ENCODE measurements around the gene LTBP3. TPM values are rescaled to one million over a fixed set of nuclear protein-coding genes. Genes with fewer than 3 reads are reported as not detected.

LTBP3 gene
- total and polyA plus RNA-seq, 12 donors = 42.7 to 92.5 (median 72.8) TPM

DNA sequence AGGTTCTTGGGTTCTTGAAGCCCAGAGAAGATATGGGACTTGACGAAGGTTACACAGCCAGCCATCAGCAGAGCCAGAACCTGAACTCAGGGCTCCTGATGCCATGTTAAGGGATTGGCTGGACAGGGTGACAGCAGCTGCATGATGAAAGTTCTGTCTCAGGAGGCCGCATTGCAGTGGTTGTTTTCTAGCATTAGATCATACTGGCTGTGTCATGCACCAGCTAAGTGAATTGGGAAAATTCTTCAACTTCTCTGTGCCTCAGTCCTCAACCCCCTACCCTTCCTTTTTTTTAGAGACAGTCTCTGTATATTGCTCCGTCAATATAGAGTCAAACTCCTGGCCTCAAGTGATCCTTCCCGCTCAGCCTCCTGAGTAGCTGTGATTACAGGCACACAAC, 5.4 kb upstream of the LTBP3 start:
- no peak for ATAC-seq
- no peak for DNase-seq
- Histone ChIP-seq H3K36me3 (peaks cover 0 to 12% (median 0%) of the 10 kb centered on the region in 9 donors), H3K27ac (peak overlapping the region in 1 of 10 donors; percentile 19), H3K27me3 (peaks cover 0 to 6% (median 0%) of the 10 kb centered on the region in 7 donors), H3K4me3 (no peak overlapping the region), H3K9me3 (no peaks in the 10 kb centered on the region), H3K4me1 (peaks cover 15 to 63% (median 35%) of the 10 kb centered on the region in 9 donors)
- TF ChIP-seq, protein P1, sequence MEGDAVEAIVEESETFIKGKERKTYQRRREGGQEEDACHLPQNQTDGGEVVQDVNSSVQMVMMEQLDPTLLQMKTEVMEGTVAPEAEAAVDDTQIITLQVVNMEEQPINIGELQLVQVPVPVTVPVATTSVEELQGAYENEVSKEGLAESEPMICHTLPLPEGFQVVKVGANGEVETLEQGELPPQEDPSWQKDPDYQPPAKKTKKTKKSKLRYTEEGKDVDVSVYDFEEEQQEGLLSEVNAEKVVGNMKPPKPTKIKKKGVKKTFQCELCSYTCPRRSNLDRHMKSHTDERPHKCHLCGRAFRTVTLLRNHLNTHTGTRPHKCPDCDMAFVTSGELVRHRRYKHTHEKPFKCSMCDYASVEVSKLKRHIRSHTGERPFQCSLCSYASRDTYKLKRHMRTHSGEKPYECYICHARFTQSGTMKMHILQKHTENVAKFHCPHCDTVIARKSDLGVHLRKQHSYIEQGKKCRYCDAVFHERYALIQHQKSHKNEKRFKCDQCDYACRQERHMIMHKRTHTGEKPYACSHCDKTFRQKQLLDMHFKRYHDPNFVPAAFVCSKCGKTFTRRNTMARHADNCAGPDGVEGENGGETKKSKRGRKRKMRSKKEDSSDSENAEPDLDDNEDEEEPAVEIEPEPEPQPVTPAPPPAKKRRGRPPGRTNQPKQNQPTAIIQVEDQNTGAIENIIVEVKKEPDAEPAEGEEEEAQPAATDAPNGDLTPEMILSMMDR (IDR thresholded peaks at IDR 0.05) = no peak
- WGBS, 2 donors = 96% methylated on average over 4 of the region's 4 CpGs
- intact Hi-C loops (cut with DNase I) = no loop called here

DNA sequence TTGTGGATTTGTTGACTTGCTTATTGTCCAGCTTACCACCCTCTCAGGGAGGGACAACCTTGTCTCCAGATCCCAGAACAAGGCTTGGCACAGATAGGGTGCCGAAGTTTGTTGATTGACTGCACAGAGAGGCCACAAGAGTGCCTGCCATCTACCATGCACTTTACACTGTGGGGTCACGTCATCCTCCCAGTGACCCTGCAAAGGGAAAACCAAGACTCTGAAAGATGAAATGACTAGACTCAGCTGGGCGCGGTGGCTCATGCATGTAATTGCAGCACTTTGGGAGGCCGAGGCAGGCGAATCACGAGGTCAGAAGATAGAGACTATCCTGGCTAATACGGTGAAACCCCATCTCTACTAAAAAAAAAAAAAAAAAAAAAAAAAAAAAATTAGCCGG, 4.6 kb upstream of the LTBP3 start:
- Histone ChIP-seq H3K27ac (no peak overlapping the region), H3K4me1 (peaks cover 15 to 63% (median 29%) of the 10 kb centered on the region in 9 donors), H3K36me3 (peaks cover 0 to 8% (median 0%) of the 10 kb centered on the region in 9 donors), H3K27me3 (peaks cover 0 to 6% (median 0%) of the 10 kb centered on the region in 7 donors), H3K9me3 (no peaks in the 10 kb centered on the region), H3K4me3 (no peak overlapping the region)
- TF ChIP-seq, protein P1 (IDR thresholded peaks at IDR 0.05) = no peak
- ATAC-seq = no peak
- intact Hi-C loops (cut with DNase I) = no loop called here
- WGBS, 2 donors = 89 to 90% methylated on average over 8 of the region's 9 CpGs
- no peak for DNase-seq

DNA sequence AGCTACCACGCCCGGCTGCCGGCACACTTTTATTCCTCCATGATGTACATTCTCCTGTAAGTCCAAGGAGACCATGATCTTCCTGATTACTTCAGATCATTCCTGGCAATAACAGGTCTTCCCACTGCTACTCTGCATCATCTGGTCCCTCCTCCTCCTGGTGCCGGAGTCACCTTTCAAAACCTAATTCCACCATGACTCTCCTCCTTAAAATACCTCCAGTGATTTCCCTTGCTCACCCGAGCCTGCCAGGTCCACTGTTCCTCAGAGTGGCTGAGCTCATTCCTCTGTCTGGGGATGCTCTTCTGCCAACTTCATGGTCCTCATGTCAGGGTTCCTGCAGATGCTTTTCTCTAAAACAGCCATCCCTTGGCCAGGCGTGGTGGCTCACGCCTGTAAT, 3.9 kb upstream of the LTBP3 start:
- peaks cover 20 to 66% (median 34%) of the 10 kb centered on the region in 9 donors for H3K4me1 ChIP-seq
- TF ChIP-seq, protein P1 (IDR thresholded peaks at IDR 0.05) = no peak
- intact Hi-C loops (cut with DNase I) = no loop called here
- H3K27ac ChIP-seq = no peak overlapping the region
- ATAC-seq (no peak), DNase-seq (no peak)
- no peaks in the 10 kb centered on the region for H3K9me3 ChIP-seq
- WGBS, 2 donors = 83 to 89% methylated on average over 7 of the region's 7 CpGs
- H3K4me3 ChIP-seq = no peak overlapping the region
- H3K36me3 ChIP-seq = peaks cover 0 to 5% (median 0%) of the 10 kb centered on the region in 9 donors
- peaks cover 0 to 9% (median 0%) of the 10 kb centered on the region in 7 donors for H3K27me3 ChIP-seq

GRCh38 chr11:65560555-65561418, 2.6 kb upstream of the LTBP3 start:
- H3K9me3 ChIP-seq = no peaks in the 10 kb centered on the region
- H3K27me3 ChIP-seq = peaks cover 0 to 9% (median 0%) of the 10 kb centered on the region in 7 donors
- DNase-seq (peak; percentile 58 to 61), ATAC-seq (peak in 5 of 8 donors; percentile 2 to 15 (median 8))
- H3K27ac ChIP-seq = peak overlapping the region in 9 of 10 donors; percentile 86 to 99 (median 97)
- TF ChIP-seq, protein P1 (IDR thresholded peaks at IDR 0.05) = no peak
- H3K4me1 ChIP-seq = peaks cover 29 to 67% (median 46%) of the 10 kb centered on the region in 9 donors
- intact Hi-C loops (cut with DNase I) = no loop called here
- H3K4me3 ChIP-seq = no peak overlapping the region
- H3K36me3 ChIP-seq = no peaks in the 10 kb centered on the region
- WGBS, 2 donors = 23 to 28% methylated on average over 15 of the region's 15 CpGs

Data from heart right ventricle (tissue), 16 donors.